ENCODE data around the gene KLHDC10.
"Not testable (repeated sequence)": the region's sequence is repeated elsewhere in the genome, so short reads cannot be mapped to it uniquely, and the experiment has no call there.

The KLHDC10 gene

GRCh38 chr7:130092598-130092997 is 22.3 kb downstream of the KLHDC10 start:
- no peak for TF ChIP-seq TAF1 (IDR thresholded peaks at IDR 0.05; ENCODE audit: low read depth, low read length)
- peak; percentile 73 for TF ChIP-seq SPI1 (IDR thresholded peaks at IDR 0.05; ENCODE audit: low read depth, low read length)
- DNase-seq (ENCODE audit: insufficient read length, low spot score) (no peak), FAIRE-seq (peak; percentile 87)

GRCh38 chr7:130095812-130096211 is 25.5 kb downstream of the KLHDC10 start:
- FAIRE-seq (no peak), DNase-seq (ENCODE audit: insufficient read length, low spot score) (no peak)
- no peak for TF ChIP-seq POLR2AphosphoS5 (IDR thresholded peaks at IDR 0.05; ENCODE audit: low read depth, low read length)
- no peak for TF ChIP-seq PAX5 (IDR thresholded peaks at IDR 0.05; ENCODE audit: insufficient read depth, low read length, severe bottlenecking)
- TF ChIP-seq POLR2A (IDR thresholded peaks at IDR 0.05; ENCODE audit: low read depth, low read length), result no peak
- no peak for TF ChIP-seq SPI1 (IDR thresholded peaks at IDR 0.05; ENCODE audit: low read depth, low read length)
- no peak for TF ChIP-seq TAF1 (IDR thresholded peaks at IDR 0.05; ENCODE audit: low read depth, low read length)
- no peak for TF ChIP-seq POU2F2 (IDR thresholded peaks at IDR 0.05; ENCODE audit: low read depth, low read length)

GRCh38 chr7:130096243-130096827 is 26.0 kb downstream of the KLHDC10 start:
- DNase-seq (ENCODE audit: insufficient read length, low spot score) (no peak), FAIRE-seq (no peak)
- TF ChIP-seq PAX5 (IDR thresholded peaks at IDR 0.05; ENCODE audit: insufficient read depth, low read length, severe bottlenecking) (no peak), POLR2A (IDR thresholded peaks at IDR 0.05; ENCODE audit: low read depth, low read length) (no peak), POU2F2 (IDR thresholded peaks at IDR 0.05; ENCODE audit: low read depth, low read length) (no peak), SPI1 (IDR thresholded peaks at IDR 0.05; ENCODE audit: low read depth, low read length) (no peak), POLR2AphosphoS5 (IDR thresholded peaks at IDR 0.05; ENCODE audit: low read depth, low read length) (no peak), TAF1 (IDR thresholded peaks at IDR 0.05; ENCODE audit: low read depth, low read length) (no peak)

GRCh38 chr7:130099331-130099730 is 29.0 kb downstream of the KLHDC10 start:
- FAIRE-seq, result peak; percentile 72
- no peak for DNase-seq (ENCODE audit: insufficient read length, low spot score)
- TF ChIP-seq TAF1 (IDR thresholded peaks at IDR 0.05; ENCODE audit: low read depth, low read length) (no peak), PAX5 (IDR thresholded peaks at IDR 0.05; ENCODE audit: insufficient read depth, low read length, severe bottlenecking) (no peak), POU2F2 (IDR thresholded peaks at IDR 0.05; ENCODE audit: low read depth, low read length) (no peak), SPI1 (IDR thresholded peaks at IDR 0.05; ENCODE audit: low read depth, low read length) (no peak), POLR2A (IDR thresholded peaks at IDR 0.05; ENCODE audit: low read depth, low read length) (no peak), POLR2AphosphoS5 (IDR thresholded peaks at IDR 0.05; ENCODE audit: low read depth, low read length) (no peak)

- FAIRE-seq (peak; percentile 16), DNase-seq (ENCODE audit: insufficient read length, low spot score) (no peak)
- TF ChIP-seq POLR2AphosphoS5 (IDR thresholded peaks at IDR 0.05; ENCODE audit: low read depth, low read length), result no peak
- no peak for TF ChIP-seq PAX5 (IDR thresholded peaks at IDR 0.05; ENCODE audit: insufficient read depth, low read length, severe bottlenecking)
- TF ChIP-seq POLR2A (IDR thresholded peaks at IDR 0.05; ENCODE audit: low read depth, low read length), result no peak
- TF ChIP-seq TAF1 (IDR thresholded peaks at IDR 0.05; ENCODE audit: low read depth, low read length), result no peak
- TF ChIP-seq POU2F2 (IDR thresholded peaks at IDR 0.05; ENCODE audit: low read depth, low read length), result no peak
- no peak for TF ChIP-seq SPI1 (IDR thresholded peaks at IDR 0.05; ENCODE audit: low read depth, low read length)
These were observed 32.3 kb downstream of the KLHDC10 start for GRCh38 chr7:130102588-130102987.

GRCh38 chr7:130107949-130108674 is 37.8 kb downstream of the KLHDC10 start:
- FAIRE-seq, result no peak
- no peak for TF ChIP-seq POLR2A (IDR thresholded peaks at IDR 0.05; ENCODE audit: low read depth, low read length)
- no peak for TF ChIP-seq POU2F2 (IDR thresholded peaks at IDR 0.05; ENCODE audit: low read depth, low read length)
- no peak for TF ChIP-seq TAF1 (IDR thresholded peaks at IDR 0.05; ENCODE audit: low read depth, low read length)
- TF ChIP-seq SPI1 (IDR thresholded peaks at IDR 0.05; ENCODE audit: low read depth, low read length), result no peak
- no peak for TF ChIP-seq PAX5 (IDR thresholded peaks at IDR 0.05; ENCODE audit: insufficient read depth, low read length, severe bottlenecking)
- no peak for TF ChIP-seq POLR2AphosphoS5 (IDR thresholded peaks at IDR 0.05; ENCODE audit: low read depth, low read length)
- DNase-seq (ENCODE audit: insufficient read length, low spot score), result no peak

- no peak for FAIRE-seq
- no peak for DNase-seq (ENCODE audit: insufficient read length, low spot score)
- TF ChIP-seq PAX5 (IDR thresholded peaks at IDR 0.05; ENCODE audit: insufficient read depth, low read length, severe bottlenecking), result no peak
- no peak for TF ChIP-seq POLR2A (IDR thresholded peaks at IDR 0.05; ENCODE audit: low read depth, low read length)
- TF ChIP-seq POLR2AphosphoS5 (IDR thresholded peaks at IDR 0.05; ENCODE audit: low read depth, low read length), result no peak
- no peak for TF ChIP-seq TAF1 (IDR thresholded peaks at IDR 0.05; ENCODE audit: low read depth, low read length)
- no peak for TF ChIP-seq SPI1 (IDR thresholded peaks at IDR 0.05; ENCODE audit: low read depth, low read length)
- no peak for TF ChIP-seq POU2F2 (IDR thresholded peaks at IDR 0.05; ENCODE audit: low read depth, low read length)
These were observed 38.5 kb downstream of the KLHDC10 start for GRCh38 chr7:130108809-130109208.

- FAIRE-seq (peak; percentile 50), DNase-seq (ENCODE audit: insufficient read length, low spot score) (no peak)
- TF ChIP-seq POU2F2 (IDR thresholded peaks at IDR 0.05; ENCODE audit: low read depth, low read length) (no peak), TAF1 (IDR thresholded peaks at IDR 0.05; ENCODE audit: low read depth, low read length) (no peak), PAX5 (IDR thresholded peaks at IDR 0.05; ENCODE audit: insufficient read depth, low read length, severe bottlenecking) (no peak), POLR2A (IDR thresholded peaks at IDR 0.05; ENCODE audit: low read depth, low read length) (no peak), SPI1 (IDR thresholded peaks at IDR 0.05; ENCODE audit: low read depth, low read length) (no peak), POLR2AphosphoS5 (IDR thresholded peaks at IDR 0.05; ENCODE audit: low read depth, low read length) (no peak)
These were observed 41.8 kb downstream of the KLHDC10 start for GRCh38 chr7:130112093-130112492.

GRCh38 chr7:130112662-130113425 is 42.5 kb downstream of the KLHDC10 start:
- peak; percentile 65 for FAIRE-seq

GRCh38 chr7:130113426-130113805 is 43.1 kb downstream of the KLHDC10 start:
- not testable (repeated sequence) for DNase-seq (ENCODE audit: insufficient read length, low spot score); FAIRE-seq

More at GRCh38 chr7:130112662-130113425, 42.5 kb downstream of the KLHDC10 start:
- DNase-seq (ENCODE audit: insufficient read length, low spot score), result no peak
- no peak for TF ChIP-seq POLR2A (IDR thresholded peaks at IDR 0.05; ENCODE audit: low read depth, low read length)
- TF ChIP-seq TAF1 (IDR thresholded peaks at IDR 0.05; ENCODE audit: low read depth, low read length), result no peak
- TF ChIP-seq POU2F2 (IDR thresholded peaks at IDR 0.05; ENCODE audit: low read depth, low read length), result no peak
- TF ChIP-seq PAX5 (IDR thresholded peaks at IDR 0.05; ENCODE audit: insufficient read depth, low read length, severe bottlenecking), result no peak
- no peak for TF ChIP-seq SPI1 (IDR thresholded peaks at IDR 0.05; ENCODE audit: low read depth, low read length)
- TF ChIP-seq POLR2AphosphoS5 (IDR thresholded peaks at IDR 0.05; ENCODE audit: low read depth, low read length), result no peak

Data from GM12891 (cell line).